PC-9 (cell line): Measurements from ENCODE around the gene POMGNT1.

Experiments
- CTCF ChIP-seq: fragments of 200-600 bp; sonication (generic); conservative IDR thresholded peaks from 2 replicates; pipeline ENCODE4 v1.6.1; 2017; ENCODE audit warnings: mixed run types, antibody characterized with exemption, mild to moderate bottlenecking, moderate library complexity
- EZH2 ChIP-seq: fragments of 200-600 bp; sonication (generic); IDR thresholded peaks from 2 replicates; pipeline ENCODE4 v1.8.0; 2017; ENCODE audit warnings: antibody characterized with exemption, low read depth

- no peak for TF ChIP-seq CTCF
- no peak for TF ChIP-seq EZH2
Measured at GRCh38 chr1:46192171-46192570, 6.1 kb downstream of the POMGNT1 start.
